GM10248 (cell line): ENCODE data around the gene MICALL2.

ENCODE experiments used
- CTCF ChIA-PET: fragments of 300-600 bp; sonication (Branson Sonifier 250); formaldehyde crosslinking; extraction: SDS; loops from one replicate; lab custom pipeline; 2021; ENCODE audit warnings: antibody characterized with exemption; lab: Yijun Ruan, JAX
- POLR2A ChIA-PET: fragments of 350-650 bp; sonication (Branson Sonifier 250); formaldehyde crosslinking; extraction: SDS; loops from one replicate; lab custom pipeline; 2020; ENCODE audit warnings: antibody characterized with exemption; lab: Yijun Ruan, JAX
- DNase-seq: peaks from one replicate; pipeline ENCODE4 v3.0.0; 2012; ENCODE audit errors: extremely low spot score
- TF ChIP-seq, protein P1 (sequence below): IDR thresholded peaks from 2 replicates; pipeline ENCODE4 v1.5.1; 2012; ENCODE audit warnings: mild to moderate bottlenecking, low read depth; ENCODE audit errors: extremely low read depth, missing control alignments, control extremely low read depth

MICALL2 gene

DNA sequence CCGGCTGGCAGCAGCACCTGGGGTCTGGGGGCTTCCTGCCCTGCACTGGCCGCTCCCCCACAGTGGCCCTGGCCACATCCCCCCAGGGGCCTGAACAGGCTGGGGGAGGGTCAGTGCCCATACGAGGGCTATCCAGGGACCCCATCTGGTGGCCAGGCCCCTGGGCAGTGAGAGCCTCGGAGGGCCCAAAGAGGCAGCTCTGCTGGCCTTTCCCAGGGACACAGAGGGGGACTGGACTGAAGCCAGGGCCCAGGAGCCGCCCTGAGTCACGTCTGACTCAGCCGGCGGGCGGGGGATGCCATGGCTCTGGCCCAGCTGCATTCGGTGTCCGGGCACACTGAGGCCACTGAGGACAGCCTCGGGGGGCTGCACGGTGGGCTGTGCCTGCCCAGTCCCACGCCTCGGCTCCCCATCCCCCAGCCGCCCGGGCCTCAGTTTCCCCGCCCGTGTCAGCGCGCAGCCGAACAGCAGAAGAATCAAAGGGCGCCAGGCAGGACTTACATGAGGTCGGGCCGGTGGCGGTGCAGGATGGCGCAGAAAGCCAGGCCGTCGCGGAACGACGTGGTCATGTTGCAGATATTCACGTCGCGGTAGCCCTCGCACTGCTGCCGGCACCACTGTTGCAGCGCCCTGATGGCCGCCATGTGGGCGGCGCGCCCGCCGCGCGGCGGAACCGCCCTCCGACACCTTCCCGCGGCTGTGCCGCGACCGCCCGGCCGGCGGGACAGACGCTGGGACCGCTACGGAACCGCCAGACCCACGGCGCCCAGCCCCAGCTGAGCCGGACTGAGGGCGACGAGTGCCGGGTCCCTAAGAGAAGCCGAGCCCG lies at the start of gene MICALL2:
MICALL2 (minus strand) TSS at position 788 of the 829 bp plus-strand sequence; CDS start at position 644, 144 bp downstream.
- DNase-seq = no peak
- ChIA-PET POLR2A (no interaction called here), CTCF (interaction anchor here (4.7 to 5.4 kb wide), 2 partner anchors 15 kb away, joined by 23 to 40 read pairs; no protein-coding TSS in a partner anchor)
- TF ChIP-seq, protein P1, sequence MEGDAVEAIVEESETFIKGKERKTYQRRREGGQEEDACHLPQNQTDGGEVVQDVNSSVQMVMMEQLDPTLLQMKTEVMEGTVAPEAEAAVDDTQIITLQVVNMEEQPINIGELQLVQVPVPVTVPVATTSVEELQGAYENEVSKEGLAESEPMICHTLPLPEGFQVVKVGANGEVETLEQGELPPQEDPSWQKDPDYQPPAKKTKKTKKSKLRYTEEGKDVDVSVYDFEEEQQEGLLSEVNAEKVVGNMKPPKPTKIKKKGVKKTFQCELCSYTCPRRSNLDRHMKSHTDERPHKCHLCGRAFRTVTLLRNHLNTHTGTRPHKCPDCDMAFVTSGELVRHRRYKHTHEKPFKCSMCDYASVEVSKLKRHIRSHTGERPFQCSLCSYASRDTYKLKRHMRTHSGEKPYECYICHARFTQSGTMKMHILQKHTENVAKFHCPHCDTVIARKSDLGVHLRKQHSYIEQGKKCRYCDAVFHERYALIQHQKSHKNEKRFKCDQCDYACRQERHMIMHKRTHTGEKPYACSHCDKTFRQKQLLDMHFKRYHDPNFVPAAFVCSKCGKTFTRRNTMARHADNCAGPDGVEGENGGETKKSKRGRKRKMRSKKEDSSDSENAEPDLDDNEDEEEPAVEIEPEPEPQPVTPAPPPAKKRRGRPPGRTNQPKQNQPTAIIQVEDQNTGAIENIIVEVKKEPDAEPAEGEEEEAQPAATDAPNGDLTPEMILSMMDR = no peak

DNA sequence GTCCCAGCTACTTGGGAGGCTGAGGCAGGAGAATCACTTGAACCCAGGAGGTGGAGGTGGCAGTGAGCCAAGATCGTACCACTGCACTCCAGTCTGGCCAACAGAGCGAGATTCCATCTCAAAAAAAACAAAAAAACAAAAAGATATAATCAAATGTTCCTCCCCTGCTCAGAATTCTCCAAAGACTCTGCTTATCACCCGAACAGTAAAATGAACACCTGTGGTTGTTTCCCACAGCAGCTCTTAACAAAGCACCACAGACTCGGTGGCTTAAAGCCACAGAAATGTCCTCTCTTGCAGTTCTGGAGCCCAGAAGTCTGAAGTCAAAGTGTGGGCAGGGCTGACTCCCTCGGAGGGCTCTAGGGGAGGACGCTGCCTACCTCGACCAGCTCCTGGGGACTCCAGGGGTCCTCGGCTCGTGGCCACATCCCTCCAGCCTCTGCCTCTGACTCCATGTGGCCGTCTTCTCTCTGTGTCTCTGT lies 49.0 kb upstream of the MICALL2 start:
- ChIA-PET POLR2A (no interaction called here), CTCF (no interaction called here)
- TF ChIP-seq, protein P1 = no peak
- no peak for DNase-seq

DNA sequence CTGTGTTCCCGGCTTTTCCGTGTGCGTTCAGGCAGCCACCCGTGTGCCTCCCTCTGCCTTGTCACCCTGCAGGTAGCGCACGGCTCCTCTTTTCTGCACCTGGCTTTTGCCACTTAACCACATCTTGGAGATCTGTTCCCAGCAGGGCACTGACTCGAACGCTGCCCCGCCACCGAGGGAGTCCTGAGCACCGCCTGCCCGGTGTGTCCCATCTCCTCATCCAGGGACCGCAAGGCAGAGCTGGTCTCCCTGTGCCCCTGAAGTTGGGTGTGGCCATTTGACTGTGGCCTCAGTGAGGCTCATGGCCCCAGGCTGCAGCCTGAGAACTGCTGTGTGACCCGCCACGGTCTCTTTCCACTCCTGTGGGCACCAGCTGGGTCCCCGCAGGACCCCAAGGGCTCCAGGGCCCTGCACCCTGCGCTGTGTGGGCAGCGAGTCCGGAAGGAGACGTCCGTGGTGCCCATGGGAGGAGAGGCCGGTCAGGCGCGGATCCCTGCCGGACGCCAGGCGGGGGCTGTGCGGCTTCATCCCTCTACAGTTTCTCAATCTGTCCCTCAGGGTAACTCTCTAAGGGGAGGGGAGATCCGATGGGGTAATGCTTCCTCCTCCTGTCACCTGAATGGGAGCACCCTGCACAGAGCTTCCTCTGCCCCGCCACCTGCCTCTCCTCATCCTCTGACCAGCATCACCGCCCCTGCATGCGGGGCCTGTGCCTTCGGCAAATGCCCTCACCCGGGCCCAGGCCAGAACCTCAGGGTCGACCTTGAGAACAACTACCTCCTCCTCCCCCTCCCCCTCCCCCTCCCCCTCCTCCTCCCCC lies 46.7 kb upstream of the MICALL2 start:
- TF ChIP-seq, protein P1 = no peak
- POLR2A ChIA-PET = no interaction called here
- DNase-seq = peak; percentile 56

DNA sequence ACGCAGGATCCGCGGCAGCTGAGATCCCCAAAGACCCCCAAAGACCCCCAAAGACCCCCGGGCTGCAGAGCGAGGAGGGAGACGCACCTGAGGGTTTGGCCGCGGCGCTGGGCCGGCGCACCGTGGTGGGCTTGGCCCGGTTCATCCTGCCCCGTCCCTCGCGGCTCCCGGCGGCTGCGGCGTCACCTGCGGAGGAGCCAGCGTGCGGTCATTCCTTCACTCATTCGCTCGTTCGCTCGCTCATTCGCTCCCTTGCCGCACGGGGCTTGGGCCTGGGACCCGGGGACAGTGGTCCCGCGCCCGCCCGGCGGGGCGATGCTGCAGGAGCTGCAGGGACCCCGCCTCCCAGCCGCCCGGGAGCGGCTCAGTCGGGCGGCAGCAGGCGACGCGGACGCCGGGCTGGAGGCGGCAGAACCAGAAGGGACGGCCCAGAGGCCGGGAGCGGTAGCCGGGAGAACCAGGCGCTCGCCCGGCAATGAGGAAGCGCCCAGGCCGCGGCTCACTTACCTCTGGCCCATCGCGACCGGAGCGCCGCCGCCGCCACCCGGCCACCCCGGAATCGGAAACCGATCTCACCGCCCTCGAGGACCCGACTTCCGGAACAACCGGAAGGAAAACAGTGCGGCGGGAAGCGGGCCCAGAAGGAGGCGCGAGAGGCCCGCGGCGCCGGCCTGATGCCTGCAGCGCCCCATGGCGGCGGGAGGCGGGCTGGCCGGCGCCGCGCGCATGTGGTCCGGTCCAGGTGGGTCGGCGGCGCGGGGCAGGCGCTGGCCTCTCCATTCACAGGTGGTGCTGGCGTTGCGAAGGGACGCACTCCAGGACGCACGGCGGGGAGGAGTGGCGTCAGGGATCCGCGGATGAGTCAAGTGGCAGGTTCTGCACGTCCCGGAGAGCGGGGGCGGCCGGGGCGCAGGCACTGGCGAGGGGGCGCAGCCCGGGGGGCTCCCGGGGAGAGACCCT lies 44.8 kb upstream of the MICALL2 start, which contains the start of gene INTS1:
INTS1 (minus strand) TSS at position 574 of the 960 bp plus-strand sequence; CDS start at position 145, 429 bp downstream.
- peak; percentile 95 for DNase-seq
- CTCF ChIA-PET = interaction anchor here (1.5 to 2.2 kb wide), 2 partner anchors 11 kb away, joined by 5 read pairs; no protein-coding TSS in a partner anchor
- TF ChIP-seq, protein P1 = peak; percentile 87
- POLR2A ChIA-PET = no interaction called here

More for the DNA sequence above, 46.7 kb upstream of the MICALL2 start:
- CTCF ChIA-PET = interaction anchor here (0.8 to 1.5 kb wide), 4 partner anchors 9 to 27 kb away, joined by 3 to 5 read pairs (median 4); no protein-coding TSS in a partner anchor

DNA sequence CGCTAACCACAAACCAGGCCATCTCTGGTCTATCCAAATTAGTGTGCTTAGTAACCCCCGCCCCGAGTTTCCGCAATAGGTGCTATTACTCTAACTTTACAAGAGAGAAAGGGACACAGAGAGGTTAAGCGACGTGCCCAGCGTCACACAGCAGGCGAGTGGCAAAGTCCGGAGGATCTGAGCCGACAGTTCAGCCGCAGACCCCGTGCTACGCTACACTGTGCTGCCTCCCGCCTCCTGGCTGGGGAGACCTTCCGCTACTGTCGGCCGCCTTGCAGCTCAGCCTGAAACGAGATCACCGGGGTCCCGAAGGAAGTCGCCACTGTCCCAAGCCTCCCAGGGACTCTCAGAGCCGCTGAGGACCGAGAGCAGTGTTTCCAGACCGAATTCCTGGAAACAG lies 44.1 kb upstream of the MICALL2 start:
- POLR2A ChIA-PET = no interaction called here
- TF ChIP-seq, protein P1 = no peak
- no peak for DNase-seq
- CTCF ChIA-PET = interaction anchor here (0.9 to 2.2 kb wide), 2 partner anchors 10 to 76 kb away, joined by 3 to 5 read pairs; no protein-coding TSS in a partner anchor
